ENCODE data around the gene TUBG2.
A peak's percentile ranks its signal among the peaks of the same experiment; 100 is the strongest.
"Not testable (repeated sequence)": the region's sequence is repeated elsewhere in the genome, so short reads cannot be mapped to it uniquely, and the experiment has no call there.

The TUBG2 gene

DNA sequence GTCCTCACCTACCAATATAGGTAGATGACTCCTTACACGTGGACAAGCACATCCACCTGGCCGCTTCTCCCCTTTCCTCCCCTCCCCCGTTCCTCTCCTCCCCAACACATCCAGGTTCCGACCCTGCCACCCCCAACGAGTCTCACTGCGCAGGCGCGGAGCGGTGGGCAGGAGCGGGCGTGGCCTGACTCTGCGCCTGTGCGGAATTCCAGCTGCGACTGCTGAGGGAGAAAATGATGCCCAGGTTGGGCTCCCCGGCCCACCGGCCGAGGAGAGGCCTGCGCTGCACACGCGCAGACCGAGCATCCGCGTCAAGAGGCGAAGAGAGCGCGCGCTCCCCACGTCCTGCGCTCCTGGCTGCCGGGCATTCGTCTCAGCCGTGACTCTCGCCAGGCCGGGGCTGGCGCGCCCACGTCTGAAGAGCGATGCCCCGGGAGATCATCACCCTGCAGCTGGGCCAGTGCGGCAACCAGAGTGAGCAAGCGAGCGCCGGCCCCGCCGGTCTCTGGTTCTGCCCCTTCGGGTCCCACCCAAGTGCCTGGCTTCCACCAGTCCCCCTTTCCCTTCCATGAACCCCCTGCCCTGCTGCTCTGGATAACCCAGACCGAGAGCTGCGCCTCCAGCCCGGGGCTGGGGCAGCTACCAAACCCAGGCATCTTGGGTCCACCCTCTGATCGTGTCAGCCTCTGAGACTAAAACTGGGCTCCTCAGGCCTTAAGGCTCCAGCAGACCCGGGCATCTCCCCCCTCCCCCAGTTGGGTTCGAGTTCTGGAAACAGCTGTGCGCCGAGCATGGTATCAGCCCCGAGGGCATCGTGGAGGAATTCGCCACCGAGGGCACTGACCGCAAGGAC is at the start of gene TUBG2:
Gene TUBG2 (plus strand): TSS at position 206 of the 853 bp plus-strand sequence. CDS start 220 bp downstream, at position 426.
- DNase-seq = peak; percentile 94

DNA sequence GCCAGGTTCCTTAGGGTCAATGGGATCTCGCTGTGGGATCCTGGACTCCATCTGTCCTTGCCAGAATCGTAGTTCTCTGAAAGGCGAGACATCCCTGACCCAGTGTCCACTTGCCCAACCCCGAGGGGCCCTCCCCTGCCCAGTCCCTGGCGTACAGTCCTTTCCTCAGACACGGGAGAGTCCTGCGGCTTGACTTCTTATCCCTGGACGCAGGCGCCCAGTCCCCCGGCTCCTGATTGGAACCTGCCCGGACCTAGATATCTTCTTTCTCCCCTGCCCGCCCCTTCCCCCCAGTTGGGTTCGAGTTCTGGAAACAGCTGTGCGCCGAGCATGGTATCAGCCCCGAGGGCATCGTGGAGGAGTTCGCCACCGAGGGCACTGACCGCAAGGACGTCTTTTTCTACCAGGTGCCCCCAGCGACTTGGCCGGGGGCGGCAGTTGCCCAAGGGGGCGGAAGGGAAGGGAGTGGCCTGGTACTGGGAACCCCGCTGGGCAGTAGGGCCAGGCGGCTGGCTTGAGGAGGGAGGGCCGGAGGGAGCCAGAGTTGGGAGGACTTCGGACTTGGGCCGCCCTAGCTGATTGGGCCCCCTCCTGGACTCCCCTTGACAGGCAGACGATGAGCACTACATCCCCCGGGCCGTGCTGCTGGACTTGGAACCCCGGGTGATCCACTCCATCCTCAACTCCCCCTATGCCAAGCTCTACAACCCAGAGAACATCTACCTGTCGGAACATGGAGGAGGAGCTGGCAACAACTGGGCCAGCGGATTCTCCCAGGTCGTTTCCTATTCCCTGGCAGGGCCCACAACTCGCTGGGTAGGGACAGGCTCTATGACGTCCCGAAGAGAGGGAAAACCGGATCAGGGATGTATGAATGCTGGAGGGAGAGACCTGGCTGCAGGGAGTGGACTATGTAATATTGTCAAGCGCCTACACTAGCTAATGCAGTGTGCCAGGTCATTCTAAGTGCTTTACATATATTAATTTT is 49.0 kb upstream of the TUBG2 start:
- DNase-seq = not testable (repeated sequence)

GRCh38 chr17:42612013-42612412 is 47.1 kb upstream of the TUBG2 start:
- DNase-seq = no peak

GRCh38 chr17:42613699-42614295 is 45.3 kb upstream of the TUBG2 start:
- DNase-seq = no peak

GRCh38 chr17:42617956-42618431 is 41.1 kb upstream of the TUBG2 start:
- DNase-seq = peak; percentile 41

GRCh38 chr17:42618442-42619150 is 40.5 kb upstream of the TUBG2 start:
- peak; percentile 69 for DNase-seq

DNA sequence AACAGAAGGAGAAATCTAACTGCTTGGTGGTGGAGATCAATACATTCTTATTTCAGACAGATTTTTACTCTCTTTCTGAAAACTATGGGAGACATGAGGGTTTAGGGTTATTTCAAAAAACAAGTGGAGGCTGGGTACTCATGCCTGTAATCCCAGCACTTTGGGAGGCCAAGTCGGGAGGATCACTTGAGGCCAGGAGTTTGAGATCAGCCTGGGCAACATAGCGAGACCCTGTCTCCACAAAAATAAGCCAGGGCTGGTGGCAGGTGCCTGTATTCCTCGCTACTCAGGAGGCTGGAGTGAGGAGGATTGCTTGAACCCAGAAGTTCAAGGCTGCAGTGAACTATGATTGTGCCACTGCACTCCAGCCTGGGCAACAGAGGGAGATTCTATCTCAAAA is 37.1 kb upstream of the TUBG2 start:
- DNase-seq = not testable (repeated sequence)

GRCh38 chr17:42623271-42623670 is 35.8 kb upstream of the TUBG2 start:
- no peak for DNase-seq

- DNase-seq = peak; percentile 11
Observed at GRCh38 chr17:42623732-42624596, 35.1 kb upstream of the TUBG2 start.

DNA sequence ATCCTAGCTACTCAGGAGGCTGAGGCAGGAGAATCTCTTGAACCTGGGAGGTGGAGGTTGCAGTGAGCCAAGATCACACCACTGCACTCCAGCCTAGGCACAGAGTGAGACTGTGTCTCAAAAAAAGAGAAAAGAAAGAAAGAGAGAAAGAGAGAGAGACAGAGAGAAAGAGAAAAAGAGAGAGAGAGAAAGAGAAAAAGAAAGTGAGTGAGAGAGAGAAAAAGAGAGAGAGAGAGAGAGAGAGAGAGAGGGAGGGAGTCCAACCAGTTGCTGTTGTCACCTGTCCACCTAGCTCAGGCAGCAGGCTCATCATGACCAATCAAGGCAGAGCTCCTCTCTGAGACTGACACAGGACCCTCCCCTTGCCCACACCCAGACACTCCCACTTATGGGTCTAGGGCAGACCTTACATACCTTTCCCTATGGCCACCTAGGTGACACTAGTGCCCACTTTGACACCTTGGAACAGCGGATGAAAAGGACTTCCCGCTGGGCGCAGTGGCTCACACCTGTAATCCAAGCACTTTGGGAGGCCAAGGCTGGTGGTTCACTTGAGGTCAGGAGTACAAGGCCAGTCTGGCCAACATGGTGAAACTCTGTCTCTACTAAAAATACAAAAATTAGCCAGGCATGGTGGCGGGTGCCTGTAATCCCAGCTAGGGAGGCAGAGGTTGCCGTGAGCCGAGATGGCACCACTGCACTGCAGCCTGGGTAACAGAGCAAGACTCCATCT is 31.9 kb upstream of the TUBG2 start:
- DNase-seq = not testable (repeated sequence)

DNA sequence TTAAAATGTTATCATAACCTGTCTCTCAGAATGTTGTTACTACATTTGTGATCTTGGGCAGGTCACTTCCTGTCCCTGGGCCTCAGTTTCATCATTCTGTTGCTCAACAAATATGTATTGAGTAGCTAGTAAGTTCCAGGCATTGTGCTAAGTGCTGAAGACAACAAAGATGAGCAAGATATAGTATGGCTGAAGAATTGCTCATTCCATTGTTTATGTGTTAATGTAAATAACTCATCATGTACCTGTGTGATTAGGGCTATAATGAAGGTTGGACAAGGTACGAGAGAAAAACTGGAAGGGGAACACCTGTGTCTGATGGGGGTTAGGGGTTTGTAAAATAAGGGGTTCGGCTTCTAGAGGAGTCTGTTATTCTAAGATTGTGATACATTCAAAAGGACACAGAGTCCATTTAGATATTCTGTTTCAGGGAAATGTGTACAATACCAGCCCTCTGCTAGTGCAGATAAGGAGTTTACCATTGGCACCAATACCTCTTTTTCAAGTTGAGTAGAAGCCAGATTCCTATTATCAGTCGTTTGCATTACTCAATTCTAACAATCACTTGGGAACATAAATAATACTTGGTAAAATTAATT is 29.6 kb upstream of the TUBG2 start:
- DNase-seq = no peak

DNA sequence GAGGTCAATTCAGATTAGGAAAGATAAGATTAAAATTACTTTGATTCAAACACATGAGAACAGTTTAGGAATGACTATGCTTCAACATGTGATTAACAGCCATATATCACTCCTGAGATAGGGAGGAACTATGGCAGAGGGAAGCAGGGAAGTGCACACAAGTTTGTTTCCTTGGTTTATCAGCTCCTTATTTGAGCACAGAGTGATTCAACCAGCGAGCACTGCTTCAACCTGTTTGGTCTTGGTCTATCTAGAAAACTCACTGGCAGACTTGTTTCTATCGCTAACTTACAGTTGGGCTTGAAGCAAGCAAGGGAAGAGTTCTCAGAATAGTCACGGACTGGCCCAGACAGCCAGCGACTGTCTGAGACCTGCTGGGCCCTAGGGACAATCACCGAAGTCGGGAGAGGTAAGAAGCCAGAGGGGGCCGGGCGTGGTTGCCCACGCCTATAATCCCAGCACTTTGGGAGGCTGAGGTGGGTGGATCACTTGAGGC is 26.1 kb upstream of the TUBG2 start:
- DNase-seq = no peak

DNA sequence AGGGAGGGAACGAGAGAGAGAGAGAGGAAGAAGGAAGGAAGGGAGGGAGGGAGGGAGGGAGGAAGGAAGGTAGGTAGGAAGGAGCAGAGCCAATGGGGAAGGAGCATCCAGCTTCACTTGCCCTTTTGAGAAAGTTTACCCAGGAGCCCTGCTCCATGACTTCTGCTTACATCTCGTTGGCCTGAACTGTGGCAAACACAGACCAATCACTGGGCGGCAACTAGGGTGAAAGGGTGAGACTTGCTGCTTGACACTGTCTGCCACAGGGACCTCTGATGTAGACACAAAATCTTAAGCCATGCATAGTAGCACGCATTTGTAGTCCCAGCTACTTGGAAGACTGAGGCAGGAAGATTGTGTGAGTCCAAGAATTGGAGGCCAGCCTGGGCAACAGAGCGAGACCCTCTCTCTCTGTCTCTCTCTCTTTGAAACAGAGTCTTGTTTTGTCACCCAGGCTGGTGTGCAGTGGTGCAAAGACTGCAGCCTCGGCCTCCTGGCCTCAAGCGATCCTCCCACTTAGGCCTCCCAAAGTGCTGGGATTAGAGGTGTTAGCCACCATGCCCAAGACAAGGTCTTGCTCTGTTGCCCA is 19.5 kb upstream of the TUBG2 start:
- DNase-seq = no peak

- DNase-seq = no peak
Observed at GRCh38 chr17:42640121-42640520, 19.0 kb upstream of the TUBG2 start.

DNA sequence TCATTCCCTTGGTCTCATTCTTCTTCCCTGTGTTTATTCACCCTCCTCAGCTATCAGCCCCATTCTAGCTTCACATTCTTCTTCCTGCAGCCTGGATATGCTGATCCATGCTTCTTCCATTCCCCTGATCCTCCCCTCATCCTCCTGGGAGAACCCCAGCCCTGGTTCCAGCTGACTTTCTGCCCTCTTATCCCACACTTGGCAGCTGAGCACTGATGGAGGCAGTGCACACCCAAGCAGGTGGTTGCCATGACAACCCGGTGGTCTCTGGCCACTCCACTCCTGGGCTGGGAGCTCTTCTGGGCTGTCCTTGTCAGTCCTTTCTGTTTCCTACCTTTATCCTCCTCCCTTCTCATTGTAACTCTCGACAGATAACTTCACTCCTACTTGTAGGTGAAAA is 16.7 kb upstream of the TUBG2 start:
- no peak for DNase-seq

DNA sequence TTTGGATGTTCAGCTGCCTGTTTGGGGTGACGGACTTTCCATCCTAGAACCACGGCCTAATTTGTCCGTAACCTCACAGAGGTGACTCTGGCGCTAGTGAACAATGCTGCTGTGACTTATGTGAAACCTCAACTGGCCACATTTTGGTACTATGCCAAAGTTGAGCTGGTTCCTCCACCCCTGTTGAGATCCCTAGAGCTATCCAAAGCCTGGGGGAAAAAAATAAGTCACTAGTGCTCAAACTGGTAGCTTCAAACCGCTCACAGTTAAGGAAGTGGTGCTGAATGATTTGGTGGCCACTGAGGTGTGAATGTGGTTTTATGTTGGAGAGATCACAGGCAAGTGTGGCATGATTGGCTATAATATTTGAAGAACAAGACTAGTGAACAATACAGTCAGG is 11.3 kb upstream of the TUBG2 start:
- DNase-seq = no peak

GRCh38 chr17:42651392-42651791 is 7.7 kb upstream of the TUBG2 start:
- DNase-seq = no peak

GRCh38 chr17:42653179-42654124 is 5.6 kb upstream of the TUBG2 start:
- DNase-seq = no peak
